ENCODE results near the gene EIF3K. TPM values are rescaled to one million over a fixed set of nuclear protein-coding genes. Genes with fewer than 3 reads are reported as not detected.

The EIF3K gene
- total and polyA plus RNA-seq, 10 of the 15 experiments (the other 5 are each of a cell fraction or from before 2014, with no cell fraction given), result 330 to 927 (median 436) TPM

GRCh38 chr19:38644719-38645118 lies 25.7 kb downstream of the EIF3K start:
- Histone ChIP-seq H3K27me3 (replicated peaks in 1 of 2; ENCODE audit: control insufficient read depth in 2 of 2, insufficient read depth in 2 of 2, low read length in 1 of 2) (no peaks in the 10 kb centered on the region), H3K4me2 (ENCODE audit: control insufficient read depth, insufficient read depth) (no peak overlapping the region), H3K9ac (ENCODE audit: control insufficient read depth, insufficient read depth, low read length) (no peak overlapping the region), H3K4me3 (no peak overlapping the region), H3K79me2 (ENCODE audit: control insufficient read depth, insufficient read depth, low read length) (peaks cover 23% of the 10 kb centered on the region), H3K36me3 (ENCODE audit: control insufficient read depth in 2 of 2, insufficient read depth in 2 of 2, low read length in 1 of 2) (no peaks in the 10 kb centered on the region), H3K4me1 (ENCODE audit: control insufficient read depth, insufficient read depth, low read length) (peaks cover 5% of the 10 kb centered on the region), H4K20me1 (ENCODE audit: control insufficient read depth, insufficient read depth) (no peaks in the 10 kb centered on the region; the same call in 1 of the 2 replicates), H3K9me3 (replicated peaks; ENCODE audit: control insufficient read depth, insufficient read depth, low read length) (no peaks in the 10 kb centered on the region), H3K27ac (ENCODE audit: control insufficient read depth, insufficient read depth) (no peak overlapping the region), H2AFZ (ENCODE audit: control insufficient read depth, low read depth, low read length) (no peak overlapping the region)
- CTCF ChIA-PET, result interaction anchor here (0.8 to 6.5 kb wide), 2 partner anchors 10 to 129 kb away, joined by 3 to 53 read pairs; no protein-coding TSS in a partner anchor
- DNase-seq (ENCODE audit: low read depth, low spot score), result no peak
- FAIRE-seq, result no peak
- no TSS peak for BruUV-seq (replicated peaks)
- RAD21 ChIA-PET (ENCODE audit: unreplicated experiment), result no interaction called here
- intact Hi-C loops (cut with micrococcal nuclease; ENCODE audit: unreplicated experiment) (loop anchor here (5.0 kb wide), 1 partner anchor 43 kb away; no protein-coding TSS in a partner anchor), in situ Hi-C loops (cut with MboI) (loop anchor here (25.0 kb wide), 1 partner anchor 232 kb away; the partner anchor contains the start of gene FAM98C)
- POLR2A ChIA-PET, result interaction anchor here (0.6 to 1.1 kb wide), 2 partner anchors 27 to 117 kb away, joined by 3 to 8 read pairs; partner anchors contain the start of gene MAP4K1
- ATAC-seq, result no peak
- TF ChIP-seq BCLAF1 (IDR thresholded peaks at IDR 0.05), result no peak
- TF ChIP-seq NKRF (conservative IDR thresholded peaks at IDR 0.05), result no peak
- SMC1A ChIA-PET (ENCODE audit: uncharacterized antibody, unreplicated experiment), result no interaction called here
- 91% methylated on average over 7 of the region's 8 CpGs for WGBS (ENCODE audit: insufficient coverage, insufficient replicate concordance, low lambda C conversion rate, missing lambda C conversion rate)

Measured in GM12878 (cell line).